HFFc6 (cell line): ENCODE measurements around the gene PLA2G6. TPM values are rescaled to one million over a fixed set of nuclear protein-coding genes. Genes with fewer than 3 reads are reported as not detected.

Experiments
- DNase-seq: peaks from one replicate; pipeline ENCODE4 v3.0.0-alpha.2; 2018
- H3K27ac Mint-ChIP-seq: 2 replicates; pipeline ENCODE4 v1.8.0; 2020; ENCODE audit warnings: mild to moderate bottlenecking, mixed read lengths
- H3K27me3 Mint-ChIP-seq: 2 replicates; pipeline ENCODE4 v1.8.0; 2021; ENCODE audit warnings: mild to moderate bottlenecking, moderate library complexity, mixed read lengths; ENCODE audit not compliant: insufficient read depth
- H3K36me3 Mint-ChIP-seq: 2 replicates; pipeline ENCODE4 v1.8.0; 2021; ENCODE audit warnings: low read depth, mixed read lengths
- H3K4me1 Mint-ChIP-seq: 2 replicates; pipeline ENCODE4 v1.8.0; 2020; ENCODE audit warnings: low read depth, mixed read lengths
- H3K4me3 Mint-ChIP-seq: 2 replicates; pipeline ENCODE4 v1.8.0; 2020; ENCODE audit warnings: mild to moderate bottlenecking, moderate library complexity, mixed read lengths
- H3K9me3 Mint-ChIP-seq: 2 replicates; pipeline ENCODE4 v1.8.0; 2020; ENCODE audit warnings: mild to moderate bottlenecking, mixed read lengths
- CTCF ChIP-seq: fragments of 200-600 bp; sonication (generic); IDR thresholded peaks from 2 replicates; pipeline ENCODE4 v1.5.0; 2021; ENCODE audit warnings: antibody characterized with exemption, mild to moderate bottlenecking
- total RNA-seq, 6 experiments: library from RNA; stranded (reverse); fragmentation: NEBNext Ultra II Directional; extraction: Animal tissue kit (Norgen Biotek cat#: 25700); gene quantifications; 2 replicates in 1 of 6; 3 replicates in 5 of 6; pipeline ENCODE4 v1.2.3, GENCODE V29; 2021

The PLA2G6 gene
- total RNA-seq, 6 experiments from 2014 or later: 4.1 to 6.6 (median 5.3) TPM

GRCh38 chr22:38191055-38191454 is 9.4 kb upstream of the PLA2G6 start:
- Mint-ChIP-seq H3K27ac (no peak overlapping the region), H3K4me1 (peaks cover 48% of the 10 kb centered on the region), H3K9me3 (no peaks in the 10 kb centered on the region)

GRCh38 chr22:38190581-38190980 is 9.0 kb upstream of the PLA2G6 start:
- Mint-ChIP-seq H3K4me3 (no peak overlapping the region), H3K36me3 (no peaks in the 10 kb centered on the region)
- DNase-seq: no peak

More at GRCh38 chr22:38191055-38191454, 9.4 kb upstream of the PLA2G6 start:
- DNase-seq: no peak
- no peak for TF ChIP-seq CTCF
- H3K4me3 Mint-ChIP-seq: no peak overlapping the region
- peaks cover 5% of the 10 kb centered on the region for H3K27me3 Mint-ChIP-seq
- no peaks in the 10 kb centered on the region for H3K36me3 Mint-ChIP-seq

GRCh38 chr22:38189104-38189503 is 7.5 kb upstream of the PLA2G6 start:
- DNase-seq: no peak
- H3K4me3 Mint-ChIP-seq: no peak overlapping the region
- TF ChIP-seq CTCF: no peak
- peaks cover 5% of the 10 kb centered on the region for H3K27me3 Mint-ChIP-seq
- H3K4me1 Mint-ChIP-seq: peaks cover 39% of the 10 kb centered on the region
- no peaks in the 10 kb centered on the region for H3K36me3 Mint-ChIP-seq
- no peaks in the 10 kb centered on the region for H3K9me3 Mint-ChIP-seq
- no peak overlapping the region for H3K27ac Mint-ChIP-seq

More at GRCh38 chr22:38190581-38190980, 9.0 kb upstream of the PLA2G6 start:
- peaks cover 5% of the 10 kb centered on the region for H3K27me3 Mint-ChIP-seq
- H3K9me3 Mint-ChIP-seq: no peaks in the 10 kb centered on the region
- H3K27ac Mint-ChIP-seq: no peak overlapping the region
- H3K4me1 Mint-ChIP-seq: peaks cover 48% of the 10 kb centered on the region
- TF ChIP-seq CTCF: no peak

- H3K36me3 Mint-ChIP-seq: no peaks in the 10 kb centered on the region
- no peaks in the 10 kb centered on the region for H3K9me3 Mint-ChIP-seq
- no peak overlapping the region for H3K27ac Mint-ChIP-seq
- no peak overlapping the region for H3K4me3 Mint-ChIP-seq
- DNase-seq: no peak
- peaks cover 31% of the 10 kb centered on the region for H3K4me1 Mint-ChIP-seq
- TF ChIP-seq CTCF: no peak
- H3K27me3 Mint-ChIP-seq: peaks cover 2% of the 10 kb centered on the region
Measured at GRCh38 chr22:38187413-38188212, 6.0 kb upstream of the PLA2G6 start.

- DNase-seq: no peak
- peak overlapping the region; percentile 65 for H3K27ac Mint-ChIP-seq
- no peaks in the 10 kb centered on the region for H3K36me3 Mint-ChIP-seq
- peaks cover 27% of the 10 kb centered on the region for H3K4me1 Mint-ChIP-seq
- H3K27me3 Mint-ChIP-seq: peaks cover 2% of the 10 kb centered on the region; the same call in 1 of the 2 replicates
- H3K4me3 Mint-ChIP-seq: peak overlapping the region; percentile 18
- TF ChIP-seq CTCF: no peak
- no peaks in the 10 kb centered on the region for H3K9me3 Mint-ChIP-seq
Measured at GRCh38 chr22:38186429-38186828, 4.8 kb upstream of the PLA2G6 start.
